ENCODE measurements around the gene MYRFL.
A peak's percentile ranks its signal among the peaks of the same experiment; 100 is the strongest.

MYRFL gene

DNA sequence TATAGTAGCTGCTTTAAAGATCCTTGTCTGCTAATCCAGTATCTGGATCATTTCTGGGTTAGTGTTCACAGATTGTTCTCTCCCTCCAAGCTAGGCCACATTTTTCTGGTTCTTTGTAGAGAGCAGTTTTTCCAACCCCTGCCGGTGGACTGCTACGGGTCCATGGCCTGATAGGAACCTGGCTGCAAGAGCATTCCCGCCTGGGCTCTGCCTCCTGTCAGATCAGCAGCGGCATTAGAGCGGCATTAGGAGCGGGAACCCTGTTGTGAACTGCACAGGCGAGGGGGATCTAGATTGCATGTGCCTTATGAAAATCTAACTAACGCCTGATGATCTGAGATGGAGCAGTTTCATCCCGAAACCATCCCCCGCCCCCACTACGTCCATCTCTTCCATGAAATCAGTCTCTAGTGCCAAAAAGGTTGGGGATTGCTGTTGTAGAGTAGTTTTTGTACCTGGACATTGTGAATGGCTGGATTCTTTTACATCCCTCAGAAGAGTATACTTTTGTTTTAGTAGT is 50.4 kb downstream of the MYRFL start:
- no peak for TF ChIP-seq CTCF (IDR thresholded peaks at IDR 0.05; ENCODE audit: control extremely low read depth, extremely low read depth, low read depth, missing control alignments)
- ChIA-PET POLR2A (no interaction called here), CTCF (interaction anchor here (0.9 to 7.0 kb wide), 5 partner anchors 16 to 1517 kb away, joined by 3 to 81 read pairs (median 4); no protein-coding TSS in a partner anchor)
- DNase-seq (ENCODE audit: extremely low spot score) = no peak

- ChIA-PET CTCF (interaction anchor here (0.6 to 7.0 kb wide), 40 partner anchors 10 to 1735 kb away, joined by 3 to 81 read pairs (median 4); no protein-coding TSS in a partner anchor), POLR2A (no interaction called here)
- DNase-seq (ENCODE audit: extremely low spot score) = peak; percentile 79
- TF ChIP-seq CTCF (IDR thresholded peaks at IDR 0.05; ENCODE audit: control extremely low read depth, extremely low read depth, low read depth, missing control alignments) = peak; percentile 89
Observed at GRCh38 chr12:69879007-69879960, 54.3 kb downstream of the MYRFL start.

DNA sequence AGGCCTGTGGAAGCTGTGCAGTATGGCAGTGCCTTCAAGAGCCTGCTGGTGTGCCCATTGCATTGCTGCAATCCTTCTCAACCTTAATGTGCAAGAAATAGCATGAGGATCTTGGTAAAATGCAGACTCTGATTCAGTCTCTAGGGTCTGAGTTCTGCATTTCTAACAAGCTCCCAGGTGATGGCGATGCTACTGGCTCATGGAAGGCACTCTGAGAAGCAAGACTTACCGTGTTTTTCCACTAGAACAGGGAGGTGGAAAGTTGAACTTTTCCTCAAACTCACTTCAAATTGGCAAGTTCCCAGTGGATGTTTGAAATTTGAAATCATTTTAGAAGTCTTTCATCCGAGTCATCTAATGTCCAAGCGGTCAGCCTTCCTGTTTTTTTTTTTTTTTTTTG is 55.5 kb downstream of the MYRFL start:
- ChIA-PET CTCF (interaction anchor here (1.2 to 7.0 kb wide), 10 partner anchors 11 to 862 kb away, joined by 3 to 81 read pairs (median 26); no protein-coding TSS in a partner anchor), POLR2A (no interaction called here)
- no peak for DNase-seq (ENCODE audit: extremely low spot score)
- TF ChIP-seq CTCF (IDR thresholded peaks at IDR 0.05; ENCODE audit: control extremely low read depth, extremely low read depth, low read depth, missing control alignments) = no peak

DNA sequence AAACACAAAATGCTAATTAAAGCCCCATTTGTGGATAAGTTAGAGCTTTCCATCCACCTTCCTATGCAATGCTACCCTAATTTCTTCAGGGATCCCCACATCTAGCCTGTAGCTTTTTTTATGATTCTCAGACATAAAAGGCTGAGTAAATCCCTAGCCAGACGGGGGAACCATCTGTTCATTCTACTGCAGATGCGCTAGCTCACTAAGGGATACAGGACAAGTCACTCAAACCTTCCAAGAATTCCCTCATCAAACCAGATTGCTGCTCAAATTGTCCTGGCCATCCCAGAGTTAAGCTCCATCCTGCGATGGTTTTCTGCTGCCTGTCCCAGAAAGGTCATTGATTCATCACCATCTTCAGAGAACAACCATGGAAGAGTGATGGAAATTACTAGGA is 56.7 kb downstream of the MYRFL start:
- TF ChIP-seq CTCF (IDR thresholded peaks at IDR 0.05; ENCODE audit: control extremely low read depth, extremely low read depth, low read depth, missing control alignments) = no peak
- CTCF ChIA-PET = interaction anchor here (5.5 to 7.0 kb wide), 5 partner anchors 19 to 847 kb away, joined by 34 to 81 read pairs (median 44); no protein-coding TSS in a partner anchor
- DNase-seq (ENCODE audit: extremely low spot score) = no peak
- POLR2A ChIA-PET = no interaction called here

DNA sequence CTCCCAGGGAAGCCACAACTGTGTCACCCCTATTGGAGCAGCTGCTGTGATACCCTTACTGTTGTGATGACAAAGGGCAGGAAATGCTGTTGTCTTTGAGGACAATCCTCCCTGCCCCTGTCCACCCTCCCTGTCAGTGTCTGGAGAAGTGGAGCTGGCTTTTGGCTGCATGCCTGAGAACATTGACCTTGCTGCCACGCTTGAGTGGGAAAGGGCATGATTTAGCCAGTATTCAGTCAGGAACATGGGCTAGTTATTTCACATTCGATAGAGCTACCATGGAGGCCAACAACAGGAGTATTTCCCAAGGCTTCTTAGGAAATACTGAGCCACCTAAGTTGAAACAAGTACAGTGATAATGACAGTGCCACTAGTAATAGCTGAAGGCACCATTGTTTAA is 59.4 kb downstream of the MYRFL start:
- no peak for DNase-seq (ENCODE audit: extremely low spot score)
- POLR2A ChIA-PET = no interaction called here
- TF ChIP-seq CTCF (IDR thresholded peaks at IDR 0.05; ENCODE audit: control extremely low read depth, extremely low read depth, low read depth, missing control alignments) = no peak
- CTCF ChIA-PET = interaction anchor here (0.9 to 6.9 kb wide), 12 partner anchors 8 to 850 kb away, joined by 3 to 44 read pairs (median 6); no protein-coding TSS in a partner anchor

DNA sequence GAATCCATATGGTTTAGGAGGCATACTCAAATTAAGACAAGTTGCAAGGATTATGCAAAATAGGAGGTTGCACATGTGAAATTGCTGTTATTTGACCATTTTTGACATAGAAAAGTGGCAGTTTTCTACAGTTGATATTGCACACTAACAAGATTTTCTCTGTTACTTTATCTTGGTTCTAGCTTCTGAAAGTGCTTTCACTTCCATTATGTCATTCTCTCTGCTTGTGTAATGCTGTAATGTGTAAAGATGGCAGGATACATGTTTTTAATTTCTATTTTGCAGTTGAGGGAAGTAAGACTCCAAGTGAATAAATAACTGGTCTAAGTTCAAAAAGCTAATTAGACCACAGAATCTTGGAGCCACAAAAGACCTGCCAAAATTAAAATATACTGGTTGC is 60.6 kb downstream of the MYRFL start:
- CTCF ChIA-PET = interaction anchor here (1.2 to 6.9 kb wide), 9 partner anchors 16 to 849 kb away, joined by 3 to 44 read pairs (median 5); no protein-coding TSS in a partner anchor

More for the DNA sequence above, 60.6 kb downstream of the MYRFL start:
- POLR2A ChIA-PET = no interaction called here
- DNase-seq (ENCODE audit: extremely low spot score) = peak; percentile 26
- TF ChIP-seq CTCF (IDR thresholded peaks at IDR 0.05; ENCODE audit: control extremely low read depth, extremely low read depth, low read depth, missing control alignments) = no peak

Data from GM10248 (cell line).